ENCODE measurements around the gene PCDHGB1.
"Not testable (repeated sequence)": the region's sequence is repeated elsewhere in the genome, so short reads cannot be mapped to it uniquely, and the experiment has no call there.

The PCDHGB1 gene

DNA sequence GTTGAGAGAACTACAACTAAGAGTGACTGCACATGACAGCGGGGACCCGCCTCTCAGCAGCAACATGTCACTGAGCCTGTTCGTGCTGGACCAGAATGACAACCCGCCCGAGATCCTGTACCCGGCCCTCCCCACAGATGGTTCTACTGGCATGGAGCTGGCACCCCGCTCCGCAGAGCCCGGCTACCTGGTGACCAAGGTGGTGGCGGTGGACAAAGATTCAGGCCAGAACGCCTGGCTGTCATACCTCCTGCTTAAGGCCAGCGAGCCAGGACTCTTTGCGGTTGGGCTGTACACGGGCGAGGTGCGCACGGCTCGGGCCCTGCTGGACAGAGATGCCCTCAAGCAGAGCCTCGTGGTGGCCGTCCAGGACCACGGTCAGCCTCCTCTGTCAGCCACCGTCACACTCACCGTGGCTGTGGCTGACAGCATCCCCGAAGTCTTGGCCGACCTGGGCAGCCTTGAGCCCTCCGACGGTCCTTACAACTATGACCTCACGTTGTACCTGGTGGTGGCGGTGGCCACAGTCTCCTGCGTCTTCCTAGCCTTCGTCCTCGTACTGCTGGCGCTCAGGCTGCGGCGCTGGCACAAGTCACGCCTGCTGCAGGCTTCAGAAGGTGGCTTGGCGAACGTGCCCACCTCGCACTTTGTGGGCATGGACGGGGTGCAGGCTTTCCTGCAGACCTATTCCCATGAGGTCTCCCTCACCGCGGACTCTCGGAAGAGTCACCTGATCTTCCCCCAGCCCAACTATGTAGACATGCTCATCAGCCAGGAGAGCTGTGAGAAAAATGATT is 34.8 kb downstream of the PCDHGB1 start:
- no peak for DNase-seq

DNA sequence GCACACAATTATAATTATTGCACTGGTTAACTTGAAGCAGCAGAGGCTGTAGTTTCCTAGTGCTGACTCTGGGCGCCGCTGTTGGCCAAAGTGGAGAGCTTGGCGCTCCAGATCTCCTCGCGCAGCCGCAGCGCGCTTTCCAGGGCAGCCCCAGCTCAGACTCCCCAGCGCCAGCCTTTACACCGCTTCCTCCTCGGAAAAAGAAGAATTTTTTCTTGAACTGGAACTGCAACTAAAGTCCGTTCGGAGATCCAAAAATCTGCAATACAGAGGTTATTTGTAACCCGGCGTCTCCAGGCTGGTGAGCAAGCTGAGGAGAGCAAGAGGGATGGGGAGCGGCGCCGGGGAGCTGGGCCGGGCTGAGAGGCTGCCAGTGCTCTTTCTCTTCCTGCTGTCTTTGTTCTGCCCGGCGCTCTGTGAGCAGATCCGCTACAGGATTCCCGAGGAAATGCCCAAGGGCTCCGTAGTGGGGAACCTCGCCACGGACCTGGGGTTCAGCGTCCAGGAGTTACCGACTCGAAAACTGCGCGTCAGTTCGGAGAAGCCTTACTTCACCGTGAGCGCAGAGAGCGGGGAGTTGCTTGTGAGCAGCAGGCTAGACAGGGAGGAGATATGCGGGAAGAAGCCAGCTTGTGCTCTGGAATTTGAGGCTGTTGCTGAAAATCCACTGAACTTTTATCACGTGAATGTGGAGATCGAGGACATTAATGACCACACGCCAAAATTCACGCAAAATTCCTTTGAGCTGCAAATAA is 37.8 kb downstream of the PCDHGB1 start, which contains the start of gene PCDHGB4:
Gene PCDHGB4, plus strand, starts transcription at position 142 of the 755 bp plus-strand sequence. Its CDS starts 187 bp downstream, at position 329.
- DNase-seq = not testable (repeated sequence)

DNA sequence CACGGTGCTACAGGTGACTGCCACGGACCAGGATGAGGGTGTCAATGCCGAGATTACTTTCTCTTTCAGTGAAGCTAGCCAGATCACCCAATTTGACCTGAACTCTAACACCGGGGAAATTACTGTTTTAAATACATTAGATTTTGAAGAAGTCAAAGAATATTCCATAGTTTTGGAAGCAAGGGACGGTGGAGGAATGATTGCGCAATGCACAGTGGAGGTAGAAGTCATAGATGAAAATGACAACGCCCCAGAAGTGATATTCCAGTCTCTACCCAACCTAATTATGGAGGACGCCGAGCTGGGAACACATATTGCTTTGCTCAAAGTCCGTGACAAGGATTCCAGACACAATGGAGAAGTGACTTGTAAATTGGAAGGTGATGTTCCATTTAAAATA is 38.8 kb downstream of the PCDHGB1 start:
- no peak for DNase-seq

DNA sequence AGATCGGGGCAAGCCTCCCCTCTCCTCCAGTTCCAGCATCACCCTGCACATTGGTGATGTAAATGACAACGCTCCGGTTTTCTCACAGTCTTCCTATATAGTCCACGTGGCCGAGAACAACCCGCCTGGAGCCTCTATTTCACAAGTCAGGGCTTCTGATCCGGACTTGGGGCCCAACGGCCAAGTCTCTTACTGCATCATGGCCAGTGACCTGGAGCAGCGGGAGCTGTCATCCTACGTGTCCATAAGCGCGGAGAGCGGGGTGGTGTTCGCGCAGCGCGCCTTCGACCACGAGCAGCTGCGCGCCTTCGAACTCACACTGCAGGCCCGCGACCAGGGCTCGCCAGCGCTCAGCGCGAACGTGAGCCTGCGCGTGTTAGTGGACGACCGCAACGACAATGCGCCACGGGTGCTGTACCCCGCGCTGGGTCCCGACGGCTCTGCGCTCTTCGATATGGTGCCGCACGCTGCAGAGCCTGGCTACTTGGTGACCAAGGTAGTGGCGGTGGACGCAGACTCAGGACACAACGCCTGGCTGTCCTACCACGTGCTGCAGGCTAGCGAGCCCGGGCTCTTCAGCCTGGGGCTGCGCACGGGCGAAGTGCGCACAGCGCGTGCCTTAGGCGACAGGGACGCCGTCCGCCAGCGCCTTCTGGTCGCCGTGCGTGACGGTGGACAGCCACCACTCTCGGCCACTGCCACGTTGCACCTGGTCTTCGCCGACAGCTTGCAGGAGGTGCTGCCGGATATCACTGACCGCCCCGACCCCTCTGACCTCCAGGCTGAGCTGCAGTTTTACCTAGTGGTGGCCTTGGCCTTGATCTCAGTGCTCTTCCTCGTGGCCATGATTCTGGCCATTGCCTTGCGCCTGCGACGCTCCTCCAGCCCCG is 39.5 kb downstream of the PCDHGB1 start:
- DNase-seq = no peak

DNA sequence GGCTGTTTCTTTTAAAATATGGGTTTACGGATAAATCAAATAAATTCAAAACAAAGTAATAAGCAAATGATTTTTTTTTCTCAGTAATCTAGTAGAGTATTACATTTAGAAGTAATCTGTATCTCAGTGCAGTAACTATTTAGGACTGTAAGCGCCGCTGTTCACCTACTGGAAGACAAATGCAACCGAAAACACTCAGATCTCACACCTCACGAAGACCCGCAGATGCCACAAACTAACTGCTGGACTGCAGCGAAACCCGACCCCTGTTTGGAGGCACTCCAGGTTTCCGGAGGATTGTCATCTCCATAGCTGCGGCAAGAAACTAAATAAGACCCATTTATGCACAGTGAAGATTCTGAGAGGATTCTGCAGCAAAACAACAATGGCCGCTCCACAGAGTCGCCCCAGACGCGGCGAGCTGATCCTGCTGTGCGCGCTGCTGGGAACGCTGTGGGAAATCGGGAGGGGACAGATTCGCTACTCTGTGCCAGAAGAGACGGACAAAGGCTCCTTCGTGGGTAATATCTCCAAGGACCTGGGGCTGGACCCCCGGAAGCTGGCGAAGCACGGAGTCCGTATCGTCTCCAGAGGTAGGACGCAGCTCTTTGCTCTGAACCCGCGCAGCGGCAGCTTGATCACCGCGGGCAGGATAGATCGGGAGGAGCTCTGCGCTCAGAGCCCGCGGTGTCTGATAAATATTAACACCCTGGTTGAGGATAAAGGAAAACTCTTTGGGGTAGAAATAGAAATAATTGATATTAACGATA is 42.7 kb downstream of the PCDHGB1 start, which contains the start of gene PCDHGA8:
Gene PCDHGA8, plus strand, starts transcription at position 205 of the 770 bp plus-strand sequence. Its CDS starts 181 bp downstream, at position 386.
- DNase-seq = no peak

DNA sequence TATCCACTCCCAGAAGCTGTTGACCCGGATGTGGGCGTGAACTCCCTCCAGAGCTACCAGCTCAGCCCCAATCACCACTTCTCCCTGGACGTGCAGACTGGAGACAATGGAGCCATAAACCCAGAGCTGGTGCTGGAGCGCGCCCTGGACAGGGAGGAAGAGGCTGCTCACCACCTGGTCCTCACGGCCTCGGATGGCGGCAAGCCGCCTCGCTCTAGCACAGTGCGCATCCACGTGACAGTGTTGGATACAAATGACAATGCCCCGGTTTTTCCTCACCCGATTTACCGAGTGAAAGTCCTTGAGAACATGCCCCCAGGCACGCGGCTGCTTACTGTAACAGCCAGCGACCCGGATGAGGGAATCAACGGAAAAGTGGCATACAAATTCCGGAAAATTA is 43.4 kb downstream of the PCDHGB1 start:
- DNase-seq = no peak

DNA sequence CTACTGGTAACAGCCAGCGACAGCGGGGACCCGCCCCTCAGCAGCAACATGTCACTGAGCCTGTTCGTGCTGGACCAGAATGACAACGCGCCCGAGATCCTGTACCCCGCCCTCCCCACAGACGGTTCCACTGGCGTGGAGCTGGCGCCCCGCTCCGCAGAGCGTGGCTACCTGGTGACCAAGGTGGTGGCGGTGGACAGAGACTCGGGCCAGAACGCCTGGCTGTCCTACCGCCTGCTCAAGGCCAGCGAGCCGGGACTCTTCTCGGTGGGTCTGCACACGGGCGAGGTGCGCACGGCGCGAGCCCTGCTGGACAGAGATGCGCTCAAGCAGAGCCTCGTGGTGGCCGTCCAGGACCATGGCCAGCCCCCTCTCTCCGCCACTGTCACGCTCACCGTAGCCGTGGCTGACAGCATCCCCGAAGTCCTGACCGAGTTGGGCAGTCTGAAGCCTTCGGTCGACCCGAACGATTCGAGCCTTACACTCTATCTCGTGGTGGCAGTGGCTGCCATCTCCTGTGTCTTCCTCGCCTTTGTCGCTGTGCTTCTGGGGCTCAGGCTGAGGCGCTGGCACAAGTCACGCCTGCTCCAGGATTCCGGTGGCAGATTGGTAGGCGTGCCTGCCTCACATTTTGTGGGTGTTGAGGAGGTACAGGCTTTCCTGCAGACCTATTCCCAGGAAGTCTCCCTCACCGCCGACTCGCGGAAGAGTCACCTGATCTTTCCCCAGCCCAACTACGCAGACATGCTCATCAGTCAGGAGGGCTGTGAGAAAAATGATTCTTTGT is 44.7 kb downstream of the PCDHGB1 start:
- not testable (repeated sequence) for DNase-seq

DNA sequence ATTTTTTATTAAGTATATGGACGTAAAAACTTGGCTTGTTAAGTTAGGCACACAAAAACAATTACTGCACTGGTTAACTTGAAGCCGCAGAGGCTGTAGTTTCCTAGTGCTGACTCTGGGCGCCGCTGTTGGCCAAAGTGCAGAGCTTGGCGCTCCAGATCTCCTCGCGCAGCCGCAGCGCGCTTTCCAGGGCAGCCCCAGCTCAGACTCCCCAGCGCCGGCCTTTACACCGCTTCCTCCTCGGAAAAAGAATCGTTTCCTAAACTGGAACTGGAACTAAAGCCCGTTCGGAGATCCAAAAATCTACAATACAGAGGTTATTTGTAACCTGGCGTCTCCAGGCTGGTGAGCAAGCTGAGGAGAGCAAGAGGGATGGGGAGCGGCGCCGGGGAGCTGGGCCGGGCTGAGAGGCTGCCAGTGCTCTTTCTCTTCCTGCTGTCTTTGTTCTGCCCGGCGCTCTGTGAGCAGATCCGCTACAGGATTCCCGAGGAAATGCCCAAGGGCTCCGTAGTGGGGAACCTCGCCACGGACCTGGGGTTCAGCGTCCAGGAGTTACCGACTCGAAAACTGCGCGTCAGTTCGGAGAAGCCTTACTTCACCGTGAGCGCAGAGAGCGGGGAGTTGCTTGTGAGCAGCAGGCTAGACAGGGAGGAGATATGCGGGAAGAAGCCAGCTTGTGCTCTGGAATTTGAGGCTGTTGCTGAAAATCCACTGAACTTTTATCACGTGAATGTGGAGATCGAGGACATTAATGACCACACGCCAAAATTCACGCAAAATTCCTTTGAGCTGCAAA is 48.1 kb downstream of the PCDHGB1 start, which contains the start of gene PCDHGB5:
Gene PCDHGB5, plus strand, starts transcription at position 192 of the 796 bp plus-strand sequence. Its CDS starts 181 bp downstream, at position 373.
- not testable (repeated sequence) for DNase-seq

DNA sequence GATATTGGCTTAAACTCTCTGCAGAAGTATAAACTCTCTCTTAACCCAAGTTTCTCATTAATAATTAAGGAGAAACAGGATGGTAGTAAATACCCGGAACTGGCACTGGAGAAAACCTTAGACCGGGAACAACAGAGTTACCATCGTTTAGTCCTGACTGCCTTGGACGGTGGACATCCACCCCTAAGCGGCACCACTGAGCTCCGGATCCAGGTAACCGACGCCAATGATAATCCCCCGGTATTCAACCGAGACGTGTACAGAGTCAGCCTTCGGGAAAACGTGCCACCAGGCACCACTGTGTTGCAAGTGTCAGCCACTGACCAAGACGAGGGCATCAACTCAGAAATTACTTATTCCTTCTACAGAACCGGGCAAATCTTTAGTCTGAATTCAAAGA is 48.7 kb downstream of the PCDHGB1 start:
- no peak for DNase-seq

DNA sequence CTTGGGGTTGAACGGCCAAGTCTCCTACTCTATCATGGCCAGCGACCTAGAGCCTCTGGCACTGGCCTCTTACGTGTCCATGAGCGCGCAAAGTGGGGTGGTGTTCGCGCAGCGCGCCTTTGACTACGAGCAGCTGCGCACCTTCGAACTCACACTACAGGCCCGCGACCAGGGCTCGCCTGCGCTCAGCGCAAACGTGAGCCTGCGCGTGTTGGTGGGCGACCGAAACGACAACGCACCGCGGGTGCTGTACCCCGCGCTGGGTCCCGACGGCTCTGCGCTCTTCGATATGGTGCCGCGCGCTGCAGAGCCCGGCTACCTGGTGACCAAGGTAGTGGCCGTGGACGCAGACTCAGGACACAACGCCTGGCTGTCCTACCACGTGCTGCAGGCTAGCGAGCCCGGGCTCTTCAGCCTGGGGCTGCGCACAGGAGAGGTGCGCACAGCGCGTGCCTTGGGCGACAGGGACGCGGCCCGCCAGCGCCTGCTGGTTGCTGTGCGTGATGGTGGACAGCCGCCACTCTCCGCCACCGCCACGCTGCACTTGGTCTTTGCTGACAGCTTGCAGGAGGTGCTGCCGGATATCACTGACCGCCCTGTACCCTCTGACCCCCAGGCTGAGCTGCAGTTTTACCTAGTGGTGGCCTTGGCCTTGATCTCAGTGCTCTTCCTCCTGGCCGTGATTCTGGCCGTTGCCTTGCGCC is 49.8 kb downstream of the PCDHGB1 start:
- no peak for DNase-seq

Measured in activated CD4-positive, alpha-beta T cell treated with anti-CD3 and anti-CD28 coated beads for 4 hours (primary cell).